HG03469 (cell line): Measurements from ENCODE around the gene ITK.
"Not testable (repeated sequence)": the region's sequence is repeated elsewhere in the genome, so short reads cannot be mapped to it uniquely, and the experiment has no call there.

Source experiments
- ATAC-seq: cut with Tn5 transposase; IDR thresholded peaks from one replicate; pipeline ENCODE4 v1.9.1; 2021; ENCODE audit warnings: mild to moderate bottlenecking, moderate library complexity, moderate number of reproducible peaks; ENCODE audit not compliant: unreplicated experiment

The ITK gene

GRCh38 chr5:157244704-157245103 lies 64.1 kb downstream of the ITK start:
- ATAC-seq: not testable (repeated sequence)

- no peak for ATAC-seq
Measured at GRCh38 chr5:157245476-157245875, 64.8 kb downstream of the ITK start.

GRCh38 chr5:157245886-157246285 lies 65.2 kb downstream of the ITK start:
- ATAC-seq: no peak

- no peak for ATAC-seq
Measured at GRCh38 chr5:157247267-157247666, 66.6 kb downstream of the ITK start.

- no peak for ATAC-seq
Measured at GRCh38 chr5:157248821-157249470, 68.3 kb downstream of the ITK start.

- ATAC-seq: peak; percentile 92
Measured at GRCh38 chr5:157252711-157253465, 72.2 kb downstream of the ITK start.

- no peak for ATAC-seq
Measured at GRCh38 chr5:157253547-157253946, 72.9 kb downstream of the ITK start.

- no peak for ATAC-seq
Measured at GRCh38 chr5:157258450-157258849, 77.8 kb downstream of the ITK start.

GRCh38 chr5:157259699-157260098 lies 79.1 kb downstream of the ITK start:
- no peak for ATAC-seq

- no peak for ATAC-seq
Measured at GRCh38 chr5:157263496-157264090, 83.0 kb downstream of the ITK start.

GRCh38 chr5:157265714-157266285 lies 85.2 kb downstream of the ITK start, which contains the start of gene CYFIP2:
CYFIP2 (plus strand) TSS chr5:157266123; CDS start chr5:157285362, 19,239 bp downstream.
- peak; percentile 66 for ATAC-seq

- ATAC-seq: peak; percentile 25
Measured at GRCh38 chr5:157266286-157267007, 85.8 kb downstream of the ITK start.

GRCh38 chr5:157267025-157267424 lies 86.4 kb downstream of the ITK start:
- ATAC-seq: no peak

- no peak for ATAC-seq
Measured at GRCh38 chr5:157267761-157268480, 87.3 kb downstream of the ITK start.

- ATAC-seq: no peak
Measured at GRCh38 chr5:157269165-157269671, 88.6 kb downstream of the ITK start.

- ATAC-seq: no peak
Measured at GRCh38 chr5:157269761-157270272, 89.2 kb downstream of the ITK start.

- no peak for ATAC-seq
Measured at GRCh38 chr5:157270771-157271170, 90.1 kb downstream of the ITK start.

GRCh38 chr5:157271740-157272271 lies 91.2 kb downstream of the ITK start:
- ATAC-seq: peak; percentile 76

GRCh38 chr5:157273131-157273556 lies 92.5 kb downstream of the ITK start:
- peak; percentile 25 for ATAC-seq
